ENCODE results near the gene PROC. TPM values are rescaled to one million over a fixed set of nuclear protein-coding genes. Genes with fewer than 3 reads are reported as not detected.
A peak's percentile ranks its signal among the peaks of the same experiment; 100 is the strongest.
"Not testable (repeated sequence)": the region's sequence is repeated elsewhere in the genome, so short reads cannot be mapped to it uniquely, and the experiment has no call there.

Gene PROC
- total and polyA plus RNA-seq, 9 donors, result 0.51 to 1.1 TPM; not detected in 7

DNA sequence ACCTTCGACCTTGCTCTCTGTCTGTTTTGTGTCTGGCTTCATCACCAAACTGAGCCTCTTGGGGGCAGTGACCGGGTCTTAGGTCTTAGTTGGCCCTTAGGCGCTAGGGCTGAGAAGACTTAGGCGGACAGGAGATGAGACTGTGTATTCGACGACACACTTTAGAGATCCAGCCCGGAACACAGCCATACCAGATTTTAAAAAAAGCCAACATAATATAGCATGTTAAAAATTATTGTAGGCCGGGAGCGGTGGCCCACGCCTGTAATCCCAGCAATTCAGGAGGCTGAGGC is 9.5 kb upstream of the PROC start:
- H3K36me3 ChIP-seq, result no peaks in the 10 kb centered on the region
- H3K9me3 ChIP-seq, result no peaks in the 10 kb centered on the region
- H3K4me1 ChIP-seq (ENCODE audit: insufficient read depth), result peaks cover 2% of the 10 kb centered on the region
- 86 to 89% (median 86%) methylated on average over 10 of the region's 10 CpGs for WGBS, 3 donors
- TF ChIP-seq CTCF (IDR thresholded peaks at IDR 0.05) (no peak), EP300 (IDR thresholded peaks at IDR 0.05) (no peak), POLR2A (IDR thresholded peaks at IDR 0.05) (no peak)
- intact Hi-C loops (cut with DNase I), result no loop called here
- peak overlapping the region; percentile 88 to 99 for H3K27ac ChIP-seq
- no peak for DNase-seq
- no peak overlapping the region for H3K4me3 ChIP-seq
- no peaks in the 10 kb centered on the region for H3K27me3 ChIP-seq

DNA sequence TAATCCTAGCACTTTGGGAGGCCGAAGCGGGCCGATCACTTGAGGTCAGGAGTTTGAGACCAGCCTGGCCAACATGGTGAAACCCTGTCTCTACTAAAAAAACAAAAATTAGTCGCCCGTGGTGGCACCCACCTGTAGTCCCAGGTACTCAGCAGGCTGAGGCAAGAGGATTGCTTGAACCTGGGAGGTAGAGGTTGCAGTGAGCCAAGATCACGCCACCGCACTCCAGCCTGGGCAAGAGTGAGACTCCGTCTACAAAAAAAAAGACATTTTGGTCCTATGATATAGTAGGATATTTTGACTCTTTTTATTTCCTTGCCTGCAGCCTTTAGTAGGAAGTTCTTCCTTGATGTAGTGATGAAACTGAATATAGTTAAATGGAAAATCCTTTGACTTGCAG is 8.5 kb upstream of the PROC start:
- H3K27ac ChIP-seq; H3K4me1 ChIP-seq (ENCODE audit: insufficient read depth); DNase-seq; H3K4me3 ChIP-seq; intact Hi-C loops (cut with DNase I); H3K27me3 ChIP-seq; H3K9me3 ChIP-seq; H3K36me3 ChIP-seq: not testable (repeated sequence)
- 95 to 96% (median 95%) methylated on average over 8 of the region's 8 CpGs for WGBS, 3 donors

GRCh38 chr2:127410871-127411652 is 7.2 kb upstream of the PROC start:
- intact Hi-C loops (cut with DNase I), result no loop called here
- no peak for DNase-seq
- Histone ChIP-seq H3K27me3 (no peaks in the 10 kb centered on the region), H3K9me3 (no peaks in the 10 kb centered on the region), H3K36me3 (no peaks in the 10 kb centered on the region), H3K4me3 (no peak overlapping the region), H3K4me1 (ENCODE audit: insufficient read depth) (peaks cover 7% of the 10 kb centered on the region), H3K27ac (peak overlapping the region in 1 of 2 donors; percentile 65)
- 1 to 4% (median 1%) methylated on average over 6 of the region's 6 CpGs for WGBS, 3 donors
- no peak for TF ChIP-seq EP300 (IDR thresholded peaks at IDR 0.05)
- TF ChIP-seq POLR2A (IDR thresholded peaks at IDR 0.05), result no peak
- TF ChIP-seq CTCF (IDR thresholded peaks at IDR 0.05), result no peak

DNA sequence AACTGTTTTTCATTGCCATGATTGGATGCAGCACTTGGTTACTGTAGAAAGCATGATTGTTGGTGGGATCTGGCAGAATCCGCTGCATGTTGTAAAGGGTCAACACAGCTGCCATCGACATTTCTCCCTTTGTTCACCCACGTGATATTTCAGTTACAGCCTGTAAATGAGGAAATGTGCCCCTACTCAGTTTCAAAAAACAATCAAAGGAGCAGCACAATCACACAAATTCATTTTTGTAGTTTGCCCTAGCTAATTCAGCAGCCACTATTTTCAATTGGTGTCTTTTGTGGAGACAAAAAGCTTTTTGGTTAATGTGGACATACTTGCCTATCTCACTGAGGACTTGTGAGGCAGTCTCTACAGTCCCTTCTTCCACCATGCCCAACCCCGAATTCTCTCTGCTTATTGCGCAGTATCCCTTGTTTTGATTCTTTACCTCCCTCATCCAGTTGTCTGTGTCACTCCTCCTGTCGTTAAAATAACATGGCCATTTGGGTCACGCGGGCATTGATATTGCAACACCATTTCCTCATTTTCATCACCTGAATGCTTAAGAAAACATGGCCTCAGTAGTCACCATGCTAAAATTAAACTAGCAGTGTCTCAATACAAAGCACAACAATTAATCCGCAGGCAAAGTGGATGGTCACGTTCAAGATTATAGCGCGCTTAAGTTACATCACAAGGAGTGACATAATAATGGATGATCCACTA is 6.4 kb upstream of the PROC start:
- WGBS, 3 donors, result 69 to 79% (median 71%) methylated on average over 12 of the region's 12 CpGs
- Histone ChIP-seq H3K27ac (no peak overlapping the region), H3K27me3 (no peaks in the 10 kb centered on the region), H3K9me3 (no peaks in the 10 kb centered on the region), H3K4me3 (no peak overlapping the region), H3K4me1 (ENCODE audit: insufficient read depth) (peaks cover 7% of the 10 kb centered on the region), H3K36me3 (no peaks in the 10 kb centered on the region)
- no peak for DNase-seq
- intact Hi-C loops (cut with DNase I), result no loop called here
- TF ChIP-seq POLR2A (IDR thresholded peaks at IDR 0.05) (no peak), EP300 (IDR thresholded peaks at IDR 0.05) (no peak)

GRCh38 chr2:127413200-127413599 is 5.0 kb upstream of the PROC start:
- Histone ChIP-seq H3K27ac (no peak overlapping the region), H3K4me1 (ENCODE audit: insufficient read depth) (peaks cover 7% of the 10 kb centered on the region), H3K9me3 (no peaks in the 10 kb centered on the region), H3K4me3 (no peak overlapping the region), H3K27me3 (no peaks in the 10 kb centered on the region), H3K36me3 (no peaks in the 10 kb centered on the region)
- no peak for TF ChIP-seq CTCF (IDR thresholded peaks at IDR 0.05)
- no peak for TF ChIP-seq EP300 (IDR thresholded peaks at IDR 0.05)
- TF ChIP-seq POLR2A (IDR thresholded peaks at IDR 0.05), result no peak
- 69 to 79% (median 77%) methylated on average over 3 of the region's 3 CpGs for WGBS, 3 donors
- no peak for DNase-seq
- intact Hi-C loops (cut with DNase I), result no loop called here

Data from ovary (tissue), 9 donors.